Neural progenitor cell (in vitro differentiated cells): ENCODE measurements around the gene OR10A4. TPM values are rescaled to one million over a fixed set of nuclear protein-coding genes. Genes with fewer than 3 reads are reported as not detected.
A peak's percentile ranks its signal among the peaks of the same experiment; 100 is the strongest.

Source experiments
- DNase-seq: peaks from one replicate; pipeline ENCODE4 v3.0.0-alpha.2; 2016; ENCODE audit warnings: low spot score
- H2AFZ ChIP-seq: fragments of 200-600 bp; sonication (generic); replicated peaks from 2 replicates; pipeline ENCODE4 v1.6.1; 2016; ENCODE audit warnings: antibody characterized with exemption
- H3F3A ChIP-seq: fragments of 200-600 bp; sonication (generic); 2 replicates; pipeline ENCODE4 v1.6.1; 2016; ENCODE audit warnings: antibody characterized with exemption, low read depth
- H3K27ac ChIP-seq: fragments of 200-600 bp; sonication (generic); 2 replicates; pipeline ENCODE4 v1.5.1; 2016; ENCODE audit warnings: mild to moderate bottlenecking
- H3K27me3 ChIP-seq: fragments of 200-600 bp; sonication (generic); 2 replicates; pipeline ENCODE4 v1.6.1; 2016; ENCODE audit warnings: mild to moderate bottlenecking, moderate library complexity
- H3K36me3 ChIP-seq: fragments of 200-600 bp; sonication (generic); 2 replicates; pipeline ENCODE4 v1.5.1; 2016
- H3K4me1 ChIP-seq: fragments of 200-600 bp; sonication (generic); 2 replicates; pipeline ENCODE4 v1.6.1; 2016; ENCODE audit warnings: mixed run types
- H3K4me2 ChIP-seq: fragments of 200-600 bp; sonication (generic); 2 replicates; pipeline ENCODE4 v1.6.1; 2016
- H3K4me3 ChIP-seq: fragments of 200-600 bp; sonication (generic); 2 replicates; pipeline ENCODE4 v1.5.1; 2016
- H3K79me2 ChIP-seq: fragments of 200-600 bp; sonication (generic); 2 replicates; pipeline ENCODE4 v1.6.1; 2016; ENCODE audit warnings: low read depth
- H3K9ac ChIP-seq: fragments of 200-600 bp; sonication (generic); 2 replicates; pipeline ENCODE4 v1.6.1; 2016
- H3K9me3 ChIP-seq: fragments of 200-600 bp; sonication (generic); 2 replicates; pipeline ENCODE4 v1.5.1; 2016; ENCODE audit warnings: low read depth
- H4K20me1 ChIP-seq: fragments of 200-600 bp; sonication (generic); 2 replicates; pipeline ENCODE4 v1.6.1; 2016; ENCODE audit warnings: low read depth
- H3K27ac Mint-ChIP-seq: 3 replicates; pipeline ENCODE4 v1.8.0; 2021; ENCODE audit warnings: mixed read lengths
- H3K27me3 Mint-ChIP-seq: 2 replicates; pipeline ENCODE4 v1.8.0; 2022; ENCODE audit warnings: low read depth, mild to moderate bottlenecking, inconsistent platforms, moderate library complexity, mixed read lengths; ENCODE audit not compliant: insufficient read depth
- H3K36me3 Mint-ChIP-seq: 3 replicates; pipeline ENCODE4 v1.8.0; 2021; ENCODE audit warnings: mixed read lengths
- H3K4me1 Mint-ChIP-seq: 3 replicates; pipeline ENCODE4 v1.8.0; 2021; ENCODE audit warnings: mixed read lengths
- H3K4me3 Mint-ChIP-seq: 3 replicates; pipeline ENCODE4 v1.8.0; 2021; ENCODE audit warnings: mild to moderate bottlenecking, moderate library complexity, mixed read lengths
- H3K9me3 Mint-ChIP-seq: 3 replicates; pipeline ENCODE4 v1.8.0; 2020; ENCODE audit warnings: mixed read lengths
- CTCF ChIP-seq: fragments of 200-600 bp; sonication (generic); IDR thresholded peaks from 2 replicates; pipeline ENCODE4 v1.5.1; 2017; ENCODE audit warnings: antibody characterized with exemption, mild to moderate bottlenecking
- EZH2 ChIP-seq: fragments of 200-600 bp; sonication (generic); IDR thresholded peaks from 2 replicates; pipeline ENCODE4 v1.6.1; 2017; ENCODE audit warnings: antibody characterized with exemption, mild to moderate bottlenecking, moderate library complexity
- EZH2phosphoT487 ChIP-seq: fragments of 200-600 bp; sonication (generic); IDR thresholded peaks from 2 replicates; pipeline ENCODE4 v1.6.1; 2017; ENCODE audit warnings: antibody characterized with exemption
- total RNA-seq: library from RNA; depleted of rRNA; stranded (reverse); fragments of >200 nt; gene quantifications from 2 replicates; pipeline ENCODE4 v1.2.3, GENCODE V29; 2015; ENCODE audit warnings: low replicate concordance

OR10A4 gene
- total RNA-seq, 1 donor from 2014 or later = not detected

- no peak for DNase-seq
- H3K4me1 ChIP-seq = peaks cover 15% of the 10 kb centered on the region
- H4K20me1 ChIP-seq = no peaks in the 10 kb centered on the region
- H3K27ac Mint-ChIP-seq = no peak overlapping the region
- H3K4me3 ChIP-seq = no peak overlapping the region
- H3F3A ChIP-seq = peaks cover 21% of the 10 kb centered on the region
- no peaks in the 10 kb centered on the region for H3K27me3 ChIP-seq
- H3K27ac ChIP-seq = no peak overlapping the region
- H3K9me3 Mint-ChIP-seq = no peaks in the 10 kb centered on the region
- H3K27me3 Mint-ChIP-seq = no peaks in the 10 kb centered on the region
- peak overlapping the region; percentile 94 for H3K4me2 ChIP-seq
- TF ChIP-seq EZH2phosphoT487 (no peak), CTCF (no peak), EZH2 (no peak)
- H3K36me3 Mint-ChIP-seq = peaks cover 2% of the 10 kb centered on the region
- no peaks in the 10 kb centered on the region for H3K36me3 ChIP-seq
- peak overlapping the region; percentile 60 for H3K4me3 Mint-ChIP-seq
- H3K9me3 ChIP-seq = no peaks in the 10 kb centered on the region
- no peak overlapping the region for H3K9ac ChIP-seq
- H3K79me2 ChIP-seq = peaks cover 19% of the 10 kb centered on the region
- peaks cover 14% of the 10 kb centered on the region for H3K4me1 Mint-ChIP-seq
- H2AFZ ChIP-seq = peak overlapping the region; percentile 95
These were observed 48.7 kb downstream of the OR10A4 start for GRCh38 chr11:6925007-6925577.

GRCh38 chr11:6925636-6926207, 49.3 kb downstream of the OR10A4 start:
- Mint-ChIP-seq H3K4me3 (peak overlapping the region; percentile 96), H3K4me1 (peaks cover 14% of the 10 kb centered on the region), H3K9me3 (no peaks in the 10 kb centered on the region), H3K27me3 (no peaks in the 10 kb centered on the region), H3K36me3 (peaks cover 2% of the 10 kb centered on the region), H3K27ac (no peak overlapping the region)
- H3K79me2 ChIP-seq = peaks cover 19% of the 10 kb centered on the region
- no peaks in the 10 kb centered on the region for H4K20me1 ChIP-seq
- H3K9me3 ChIP-seq = no peaks in the 10 kb centered on the region
- H3K4me3 ChIP-seq = peak overlapping the region; percentile 65
- H3K4me2 ChIP-seq = peak overlapping the region; percentile 94
- DNase-seq = peak; percentile 42
- peaks cover 21% of the 10 kb centered on the region for H3F3A ChIP-seq
- peak overlapping the region; percentile 95 for H2AFZ ChIP-seq
- H3K36me3 ChIP-seq = no peaks in the 10 kb centered on the region
- H3K9ac ChIP-seq = no peak overlapping the region
- TF ChIP-seq EZH2phosphoT487 = no peak
- TF ChIP-seq CTCF = no peak
- TF ChIP-seq EZH2 = no peak
- no peaks in the 10 kb centered on the region for H3K27me3 ChIP-seq
- H3K4me1 ChIP-seq = peaks cover 15% of the 10 kb centered on the region
- H3K27ac ChIP-seq = no peak overlapping the region

GRCh38 chr11:6926208-6927029, 50.0 kb downstream of the OR10A4 start, which contains the start of gene ZNF215:
Gene ZNF215 (plus strand): TSS chr11:6926426. CDS start chr11:6932273, 5,847 bp downstream.
- H3K9ac ChIP-seq = peak within 1 kb of the TSS; percentile 21
- peaks cover 2% of the 10 kb centered on the region for H3K36me3 Mint-ChIP-seq
- peak; percentile 35 for TF ChIP-seq EZH2
- TF ChIP-seq CTCF = no peak
- H3F3A ChIP-seq = peaks cover 21% of the 10 kb centered on the region
- peak; percentile 92 for DNase-seq
- peak within 1 kb of the TSS; percentile 94 for H3K4me2 ChIP-seq
- H3K4me3 Mint-ChIP-seq = peak within 1 kb of the TSS; percentile 96
- peak within 1 kb of the TSS; percentile 64 for H3K27ac Mint-ChIP-seq
- H3K36me3 ChIP-seq = no peaks in the 10 kb centered on the region
- H3K27ac ChIP-seq = no peak within 1 kb of the TSS
- H3K4me1 ChIP-seq = peaks cover 15% of the 10 kb centered on the region
- H3K27me3 Mint-ChIP-seq = no peaks in the 10 kb centered on the region
- H4K20me1 ChIP-seq = no peaks in the 10 kb centered on the region
- peaks cover 14% of the 10 kb centered on the region for H3K4me1 Mint-ChIP-seq
- H3K9me3 ChIP-seq = no peaks in the 10 kb centered on the region
- peaks cover 19% of the 10 kb centered on the region for H3K79me2 ChIP-seq
- no peaks in the 10 kb centered on the region for H3K27me3 ChIP-seq
- peak within 1 kb of the TSS; percentile 95 for H2AFZ ChIP-seq
- peak within 1 kb of the TSS; percentile 65 for H3K4me3 ChIP-seq
- H3K9me3 Mint-ChIP-seq = no peaks in the 10 kb centered on the region
